ENCODE data around the gene XYLB. TPM values are rescaled to one million over a fixed set of nuclear protein-coding genes. Genes with fewer than 3 reads are reported as not detected.
A peak's percentile ranks its signal among the peaks of the same experiment; 100 is the strongest.

The XYLB gene
- total RNA-seq, 1 donor from 2014 or later, result 0.91 TPM

DNA sequence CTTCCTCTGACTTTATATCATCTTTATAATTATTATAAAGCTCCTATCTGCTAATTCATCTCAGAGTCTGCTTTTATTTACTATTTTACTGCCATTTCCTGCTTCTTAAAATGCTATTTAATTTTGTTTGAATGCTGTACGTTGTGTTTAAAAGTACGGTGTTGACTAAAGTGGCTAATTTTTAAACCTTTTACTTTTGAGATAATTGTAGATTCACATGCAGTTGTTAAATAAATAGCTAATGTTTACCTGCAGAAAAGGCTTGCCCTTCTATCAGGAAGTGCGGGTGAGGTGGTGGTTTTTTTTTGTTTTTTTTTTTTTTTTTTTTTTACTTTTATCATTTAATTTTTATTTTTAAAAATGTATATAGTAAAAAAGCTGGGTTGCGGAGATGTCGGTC is 41.3 kb downstream of the XYLB start:
- TF ChIP-seq, protein P1, sequence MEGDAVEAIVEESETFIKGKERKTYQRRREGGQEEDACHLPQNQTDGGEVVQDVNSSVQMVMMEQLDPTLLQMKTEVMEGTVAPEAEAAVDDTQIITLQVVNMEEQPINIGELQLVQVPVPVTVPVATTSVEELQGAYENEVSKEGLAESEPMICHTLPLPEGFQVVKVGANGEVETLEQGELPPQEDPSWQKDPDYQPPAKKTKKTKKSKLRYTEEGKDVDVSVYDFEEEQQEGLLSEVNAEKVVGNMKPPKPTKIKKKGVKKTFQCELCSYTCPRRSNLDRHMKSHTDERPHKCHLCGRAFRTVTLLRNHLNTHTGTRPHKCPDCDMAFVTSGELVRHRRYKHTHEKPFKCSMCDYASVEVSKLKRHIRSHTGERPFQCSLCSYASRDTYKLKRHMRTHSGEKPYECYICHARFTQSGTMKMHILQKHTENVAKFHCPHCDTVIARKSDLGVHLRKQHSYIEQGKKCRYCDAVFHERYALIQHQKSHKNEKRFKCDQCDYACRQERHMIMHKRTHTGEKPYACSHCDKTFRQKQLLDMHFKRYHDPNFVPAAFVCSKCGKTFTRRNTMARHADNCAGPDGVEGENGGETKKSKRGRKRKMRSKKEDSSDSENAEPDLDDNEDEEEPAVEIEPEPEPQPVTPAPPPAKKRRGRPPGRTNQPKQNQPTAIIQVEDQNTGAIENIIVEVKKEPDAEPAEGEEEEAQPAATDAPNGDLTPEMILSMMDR (IDR thresholded peaks at IDR 0.05; ENCODE audit: borderline replicate concordance), result no peak
- H3K36me3 ChIP-seq, result peaks cover 25% of the 10 kb centered on the region
- no peak for DNase-seq
- no peak overlapping the region for H3K27ac ChIP-seq (replicated peaks)
- no peak overlapping the region for H3K4me3 ChIP-seq
- H3K9me3 ChIP-seq (replicated peaks), result peaks cover 27% of the 10 kb centered on the region
- intact Hi-C loops (cut with micrococcal nuclease), result no loop called here
- H3K4me1 ChIP-seq, result no peaks in the 10 kb centered on the region
- H3K27me3 ChIP-seq (ENCODE audit: low read depth), result no peaks in the 10 kb centered on the region

DNA sequence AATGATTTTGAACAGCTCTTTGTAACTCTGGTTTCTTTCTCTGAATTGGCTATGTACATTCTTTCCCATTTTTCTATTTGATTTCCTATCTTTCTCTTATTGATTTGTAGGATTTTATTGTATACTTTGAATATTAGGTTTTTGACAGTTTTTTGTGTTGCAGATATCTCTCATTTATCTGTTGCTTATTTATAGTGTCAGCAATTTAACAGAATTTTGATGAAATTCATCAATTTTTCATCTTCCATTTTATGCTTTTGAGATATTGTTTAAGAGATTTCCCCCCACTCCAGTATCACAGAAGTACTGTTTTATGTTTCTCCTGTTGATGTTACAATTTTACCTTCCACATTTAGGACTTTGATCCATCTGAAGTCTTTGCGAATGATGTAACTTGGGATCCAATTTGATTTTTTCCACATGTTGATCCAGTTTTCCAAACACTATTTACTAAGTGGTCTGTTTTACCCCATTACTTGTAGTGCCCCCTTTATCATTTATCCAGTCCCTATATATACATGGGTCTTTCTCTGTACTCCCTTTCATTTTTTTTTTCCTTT is 46.1 kb downstream of the XYLB start:
- TF ChIP-seq, protein P1 (IDR thresholded peaks at IDR 0.05; ENCODE audit: borderline replicate concordance), result no peak
- H3K4me3 ChIP-seq, result no peak overlapping the region
- H3K27ac ChIP-seq (replicated peaks), result no peak overlapping the region
- peaks cover 11% of the 10 kb centered on the region for H3K36me3 ChIP-seq
- peaks cover 7% of the 10 kb centered on the region for H3K9me3 ChIP-seq (replicated peaks)
- no peaks in the 10 kb centered on the region for H3K4me1 ChIP-seq
- no peak for DNase-seq
- H3K27me3 ChIP-seq (ENCODE audit: low read depth), result no peaks in the 10 kb centered on the region
- intact Hi-C loops (cut with micrococcal nuclease), result no loop called here

DNA sequence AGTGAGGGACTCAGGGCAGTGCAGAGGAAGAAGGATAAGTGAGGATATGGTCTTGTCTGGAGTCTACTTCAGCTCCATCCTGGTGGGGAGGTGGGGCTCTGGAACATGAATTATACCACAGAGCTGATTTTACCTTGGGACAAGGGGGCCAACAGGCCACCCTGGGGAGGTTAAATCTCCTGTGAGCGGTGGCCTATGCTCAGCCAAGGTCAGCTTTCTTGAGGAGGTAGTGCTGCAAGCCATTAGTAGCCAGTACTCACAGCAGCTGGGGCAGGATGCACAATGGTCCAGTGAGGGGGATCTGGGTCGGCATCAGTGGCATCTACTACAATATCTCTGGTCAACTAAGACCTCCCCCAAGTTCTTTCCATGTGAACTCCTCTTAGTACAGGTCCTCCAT is 49.7 kb downstream of the XYLB start:
- Histone ChIP-seq H3K27me3 (ENCODE audit: low read depth) (no peaks in the 10 kb centered on the region), H3K9me3 (replicated peaks) (no peaks in the 10 kb centered on the region), H3K4me1 (no peaks in the 10 kb centered on the region), H3K36me3 (peaks cover 16% of the 10 kb centered on the region), H3K27ac (replicated peaks) (no peak overlapping the region), H3K4me3 (no peak overlapping the region)
- DNase-seq, result no peak
- TF ChIP-seq, protein P1 (IDR thresholded peaks at IDR 0.05; ENCODE audit: borderline replicate concordance), result no peak
- intact Hi-C loops (cut with micrococcal nuclease), result no loop called here

DNA sequence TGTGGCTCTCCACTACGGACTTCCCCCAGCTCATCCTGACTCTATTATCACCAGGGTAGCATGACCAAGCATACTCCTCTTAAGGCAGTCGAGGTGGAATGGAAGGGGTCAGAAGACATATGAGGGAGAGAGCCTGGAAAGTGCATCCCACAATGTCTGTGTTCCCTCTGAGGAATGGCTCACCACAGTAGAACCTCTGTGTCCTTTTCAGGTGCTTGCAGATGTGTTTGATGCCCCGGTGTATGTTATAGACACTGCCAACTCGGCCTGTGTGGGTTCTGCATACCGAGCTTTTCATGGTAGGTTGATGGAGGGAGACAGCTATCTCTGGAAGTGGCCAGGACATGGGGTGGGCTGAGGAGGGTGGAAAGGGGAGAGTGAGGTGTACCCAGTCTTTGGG is 50.3 kb downstream of the XYLB start:
- H3K27me3 ChIP-seq (ENCODE audit: low read depth), result no peaks in the 10 kb centered on the region
- no peaks in the 10 kb centered on the region for H3K4me1 ChIP-seq
- intact Hi-C loops (cut with micrococcal nuclease), result no loop called here
- TF ChIP-seq, protein P1 (IDR thresholded peaks at IDR 0.05; ENCODE audit: borderline replicate concordance), result no peak
- no peak overlapping the region for H3K4me3 ChIP-seq
- H3K9me3 ChIP-seq (replicated peaks), result no peaks in the 10 kb centered on the region
- DNase-seq, result no peak
- peaks cover 16% of the 10 kb centered on the region for H3K36me3 ChIP-seq
- H3K27ac ChIP-seq (replicated peaks), result no peak overlapping the region

DNA sequence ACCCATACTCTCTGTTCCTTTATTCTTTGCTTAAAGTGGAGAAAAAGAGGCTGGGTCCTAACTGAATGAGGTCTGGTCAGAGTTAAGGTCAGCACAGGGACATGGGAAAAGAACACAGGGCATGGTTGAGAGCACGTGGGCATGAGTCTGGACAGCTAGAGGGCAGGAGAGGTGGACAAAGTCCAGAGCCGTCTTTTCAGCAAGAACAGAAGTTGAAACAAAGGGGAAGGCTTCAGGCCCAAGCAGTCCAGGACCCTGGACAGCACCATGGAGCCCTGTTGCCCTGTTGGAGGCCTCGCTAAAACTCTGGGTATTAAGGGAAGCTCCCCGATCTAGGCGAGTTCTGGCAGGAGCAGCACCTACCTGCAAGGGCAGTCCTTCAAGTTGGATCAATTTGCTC is 50.7 kb downstream of the XYLB start:
- TF ChIP-seq, protein P1 (IDR thresholded peaks at IDR 0.05; ENCODE audit: borderline replicate concordance), result no peak
- Histone ChIP-seq H3K9me3 (replicated peaks) (no peaks in the 10 kb centered on the region), H3K36me3 (peaks cover 16% of the 10 kb centered on the region), H3K4me1 (no peaks in the 10 kb centered on the region), H3K4me3 (no peak overlapping the region), H3K27me3 (ENCODE audit: low read depth) (no peaks in the 10 kb centered on the region), H3K27ac (replicated peaks) (no peak overlapping the region)
- intact Hi-C loops (cut with micrococcal nuclease), result no loop called here
- peak; percentile 24 for DNase-seq

Measured in left ventricle myocardium inferior (tissue), 1 donor.